Stimulated activated CD4-positive, alpha-beta T cell treated with anti-CD3 and anti-CD28 coated beads, Interleukin-2, amount 100 ng/mL, for 48 hours (primary cell): ENCODE data around the gene EFNA2.
"Not testable (repeated sequence)": the region's sequence is repeated elsewhere in the genome, so short reads cannot be mapped to it uniquely, and the experiment has no call there.

Source experiments
- DNase-seq, 2 donors: peaks; one replicate each; pipeline ENCODE4 v3.0.0-alpha.2; 2020

The EFNA2 gene

GRCh38 chr19:1300744-1301490 lies 15.2 kb downstream of the EFNA2 start:
- DNase-seq, result no peak

- no peak for DNase-seq
Observed at GRCh38 chr19:1302533-1303239, 17.0 kb downstream of the EFNA2 start.

GRCh38 chr19:1304197-1304924 lies 18.7 kb downstream of the EFNA2 start:
- DNase-seq, result no peak

- DNase-seq, result not testable (repeated sequence)
Observed at GRCh38 chr19:1305354-1305753, 19.7 kb downstream of the EFNA2 start.

GRCh38 chr19:1307320-1307719 lies 21.6 kb downstream of the EFNA2 start:
- no peak for DNase-seq

GRCh38 chr19:1307755-1308303 lies 22.2 kb downstream of the EFNA2 start:
- DNase-seq, result no peak

GRCh38 chr19:1308718-1309117 lies 23.0 kb downstream of the EFNA2 start:
- no peak for DNase-seq

- DNase-seq, result no peak
Observed at GRCh38 chr19:1309977-1310852, 24.5 kb downstream of the EFNA2 start.

- no peak for DNase-seq
Observed at GRCh38 chr19:1310853-1311180, 25.1 kb downstream of the EFNA2 start.

- no peak for DNase-seq
Observed at GRCh38 chr19:1311543-1312091, 25.9 kb downstream of the EFNA2 start.

- DNase-seq, result no peak
Observed at GRCh38 chr19:1312767-1313694, 27.4 kb downstream of the EFNA2 start.

- DNase-seq, result no peak
Observed at GRCh38 chr19:1313695-1314613, 28.3 kb downstream of the EFNA2 start.

- peak; percentile 22 to 39 for DNase-seq
Observed at GRCh38 chr19:1315470-1316166, 29.9 kb downstream of the EFNA2 start.

GRCh38 chr19:1316466-1316865 lies 30.8 kb downstream of the EFNA2 start:
- DNase-seq, result no peak

GRCh38 chr19:1317274-1318003 lies 31.8 kb downstream of the EFNA2 start:
- no peak for DNase-seq

- no peak for DNase-seq
Observed at GRCh38 chr19:1318678-1319471, 33.2 kb downstream of the EFNA2 start.

- not testable (repeated sequence) for DNase-seq
Observed at GRCh38 chr19:1320282-1320650, 34.6 kb downstream of the EFNA2 start.

- DNase-seq, result no peak
Observed at GRCh38 chr19:1321539-1321938, 35.9 kb downstream of the EFNA2 start.
